Astrocyte (in vitro differentiated cells and primary cell): ENCODE results near the gene AIFM1. TPM values are rescaled to one million over a fixed set of nuclear protein-coding genes. Genes with fewer than 3 reads are reported as not detected.

Source experiments
- DNase-seq: peaks from one replicate; pipeline ENCODE4 v3.0.0-alpha.2; 2010; ENCODE audit warnings: low read depth
- FAIRE-seq: peaks from 2 replicates; lab custom pipeline; 2011; peaks lifted over from hg19 to GRCh38; lab: Jason Lieb, UNC
- H2AFZ ChIP-seq: 2 replicates; pipeline ENCODE4 v1.6.0; 2012; ENCODE audit warnings: low read depth, low read length, inconsistent platforms
- H3K27ac ChIP-seq: 2 replicates; pipeline ENCODE4 v1.5.1; 2011; ENCODE audit warnings: low read depth, low read length, inconsistent platforms
- H3K27me3 ChIP-seq: 2 replicates; pipeline ENCODE4 v1.6.0; 2011; ENCODE audit warnings: low read length, inconsistent platforms; ENCODE audit not compliant: insufficient read depth
- H3K36me3 ChIP-seq: 2 replicates; pipeline ENCODE4 v1.5.1; 2011; ENCODE audit warnings: low read length, inconsistent platforms; ENCODE audit not compliant: insufficient read depth
- H3K4me1 ChIP-seq: 2 replicates; pipeline ENCODE4 v1.5.1; 2011; ENCODE audit warnings: low read length, inconsistent platforms; ENCODE audit not compliant: insufficient read depth
- H3K4me2 ChIP-seq: 2 replicates; pipeline ENCODE4 v1.6.0; 2012; ENCODE audit warnings: low read length, inconsistent platforms
- H3K4me3 ChIP-seq: 2 replicates; pipeline ENCODE4 v1.5.1; 2011; ENCODE audit warnings: low read depth, mild to moderate bottlenecking, low read length, inconsistent platforms; ENCODE audit not compliant: insufficient read depth
- H3K79me2 ChIP-seq: 2 replicates; pipeline ENCODE4 v1.6.0; 2012; ENCODE audit warnings: mild to moderate bottlenecking, low read length, inconsistent platforms; ENCODE audit not compliant: insufficient read depth
- H3K9ac ChIP-seq: 2 replicates; pipeline ENCODE4 v1.6.0; 2012; ENCODE audit warnings: mild to moderate bottlenecking, low read length, inconsistent platforms
- H3K9me3 ChIP-seq: 2 replicates; pipeline ENCODE4 v1.5.1; 2012; ENCODE audit warnings: low read depth, mild to moderate bottlenecking, low read length, inconsistent platforms; ENCODE audit not compliant: insufficient read depth
- H4K20me1 ChIP-seq: 2 replicates; pipeline ENCODE4 v1.6.0; 2012; ENCODE audit warnings: low read length, inconsistent platforms; ENCODE audit not compliant: insufficient read depth
- H3K27ac Mint-ChIP-seq: one replicate; pipeline ENCODE4 v1.8.0; 2021; ENCODE audit warnings: mild to moderate bottlenecking, mixed read lengths; ENCODE audit not compliant: unreplicated experiment
- H3K27me3 Mint-ChIP-seq: one replicate; pipeline ENCODE4 v1.8.0; 2021; ENCODE audit warnings: low read depth, mixed read lengths; ENCODE audit not compliant: unreplicated experiment
- H3K36me3 Mint-ChIP-seq: one replicate; pipeline ENCODE4 v1.8.0; 2021; ENCODE audit warnings: low read depth, mixed read lengths; ENCODE audit not compliant: unreplicated experiment
- H3K4me1 Mint-ChIP-seq: one replicate; pipeline ENCODE4 v1.8.0; 2021; ENCODE audit warnings: low read depth, mixed read lengths; ENCODE audit not compliant: unreplicated experiment
- H3K4me3 Mint-ChIP-seq: one replicate; pipeline ENCODE4 v1.8.0; 2021; ENCODE audit warnings: mild to moderate bottlenecking, moderate library complexity, mixed read lengths; ENCODE audit not compliant: unreplicated experiment
- H3K9me3 Mint-ChIP-seq: one replicate; pipeline ENCODE4 v1.8.0; 2021; ENCODE audit warnings: mild to moderate bottlenecking, mixed read lengths; ENCODE audit not compliant: unreplicated experiment
- EZH2 ChIP-seq: IDR thresholded peaks from 2 replicates; pipeline ENCODE4 v1.6.1; 2012; ENCODE audit warnings: mild to moderate bottlenecking, low read length, inconsistent platforms; ENCODE audit not compliant: insufficient read depth
- total RNA-seq: library from RNA; stranded (reverse); gene quantifications from 2 replicates; pipeline ENCODE4 v1.2.1, GENCODE V29; 2021
- TF ChIP-seq, protein P1 (sequence below): IDR thresholded peaks from 2 replicates; pipeline ENCODE4 v1.5.1; 2011; ENCODE audit warnings: low read depth, mild to moderate bottlenecking, inconsistent platforms, low read length, moderate library complexity; ENCODE audit not compliant: insufficient read depth

The AIFM1 gene
- total RNA-seq, 1 donor from 2014 or later, result 38.1 TPM

DNA sequence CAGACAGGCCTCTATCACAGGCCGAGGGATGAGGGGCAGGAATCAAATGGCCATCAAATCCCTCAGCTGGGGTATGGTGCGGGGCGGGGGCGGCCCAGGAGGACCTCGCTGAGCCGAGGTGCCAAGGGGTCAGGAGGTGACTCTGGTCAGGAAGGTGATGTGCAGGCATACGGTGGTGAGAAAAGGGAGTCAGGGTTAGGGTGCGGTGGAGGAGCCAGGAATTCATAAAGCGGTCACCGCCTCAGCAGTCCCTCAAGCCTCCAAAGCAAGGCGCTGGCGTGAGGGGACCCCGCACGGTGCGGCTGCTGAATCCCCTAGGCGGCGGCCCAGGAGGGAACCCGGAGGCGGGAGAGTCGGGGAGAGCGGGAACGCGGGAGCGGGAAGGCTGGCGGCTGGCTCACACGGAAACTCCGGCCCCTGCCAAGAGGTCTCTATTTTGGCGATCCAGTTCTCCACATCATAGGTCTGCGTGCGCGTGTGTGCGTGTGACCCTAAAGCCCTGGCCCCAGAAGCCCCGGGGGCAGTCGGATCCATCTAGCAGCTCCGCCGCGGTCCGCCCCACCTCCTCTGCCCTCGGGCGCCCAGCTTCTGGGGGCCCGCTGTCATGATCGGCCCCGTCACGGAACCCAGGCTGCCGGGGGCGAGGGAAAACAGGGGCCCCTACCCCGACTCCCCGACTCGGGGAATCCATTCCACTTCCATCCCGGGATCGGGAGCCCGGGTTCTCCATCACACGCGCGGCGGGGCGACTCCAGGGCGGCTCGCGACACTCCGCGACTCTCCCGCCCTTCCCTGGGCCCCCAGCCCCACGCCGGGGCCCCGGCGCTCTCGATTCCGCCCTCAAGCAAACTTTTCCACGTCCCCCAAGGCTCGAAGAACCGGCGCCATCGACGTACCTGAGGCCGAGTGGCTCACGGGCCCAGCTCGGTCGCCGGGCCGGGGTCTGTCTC is 55.9 kb downstream of the AIFM1 start:
- no peak for DNase-seq
- Histone ChIP-seq H3K36me3 (no peaks in the 10 kb centered on the region), H3K9me3 (no peaks in the 10 kb centered on the region), H4K20me1 (peaks cover 43% of the 10 kb centered on the region), H3K79me2 (peaks cover 50% of the 10 kb centered on the region), H3K27ac (peak overlapping the region; percentile 72), H3K9ac (peak overlapping the region; percentile 87), H2AFZ (no peak overlapping the region), H3K4me3 (peak overlapping the region; percentile 59), H3K4me2 (peak overlapping the region; percentile 87), H3K4me1 (peaks cover 30% of the 10 kb centered on the region), H3K27me3 (no peaks in the 10 kb centered on the region)
- H3K9me3 Mint-ChIP-seq, result no peaks in the 10 kb centered on the region
- TF ChIP-seq, protein P1, sequence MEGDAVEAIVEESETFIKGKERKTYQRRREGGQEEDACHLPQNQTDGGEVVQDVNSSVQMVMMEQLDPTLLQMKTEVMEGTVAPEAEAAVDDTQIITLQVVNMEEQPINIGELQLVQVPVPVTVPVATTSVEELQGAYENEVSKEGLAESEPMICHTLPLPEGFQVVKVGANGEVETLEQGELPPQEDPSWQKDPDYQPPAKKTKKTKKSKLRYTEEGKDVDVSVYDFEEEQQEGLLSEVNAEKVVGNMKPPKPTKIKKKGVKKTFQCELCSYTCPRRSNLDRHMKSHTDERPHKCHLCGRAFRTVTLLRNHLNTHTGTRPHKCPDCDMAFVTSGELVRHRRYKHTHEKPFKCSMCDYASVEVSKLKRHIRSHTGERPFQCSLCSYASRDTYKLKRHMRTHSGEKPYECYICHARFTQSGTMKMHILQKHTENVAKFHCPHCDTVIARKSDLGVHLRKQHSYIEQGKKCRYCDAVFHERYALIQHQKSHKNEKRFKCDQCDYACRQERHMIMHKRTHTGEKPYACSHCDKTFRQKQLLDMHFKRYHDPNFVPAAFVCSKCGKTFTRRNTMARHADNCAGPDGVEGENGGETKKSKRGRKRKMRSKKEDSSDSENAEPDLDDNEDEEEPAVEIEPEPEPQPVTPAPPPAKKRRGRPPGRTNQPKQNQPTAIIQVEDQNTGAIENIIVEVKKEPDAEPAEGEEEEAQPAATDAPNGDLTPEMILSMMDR, result no peak
- no peak for TF ChIP-seq EZH2
- peaks cover 17% of the 10 kb centered on the region for H3K4me1 Mint-ChIP-seq
- no peak for FAIRE-seq
- peak overlapping the region; percentile 62 for H3K27ac Mint-ChIP-seq
- H3K36me3 Mint-ChIP-seq, result no peaks in the 10 kb centered on the region
- peak overlapping the region; percentile 90 for H3K4me3 Mint-ChIP-seq
- no peaks in the 10 kb centered on the region for H3K27me3 Mint-ChIP-seq

DNA sequence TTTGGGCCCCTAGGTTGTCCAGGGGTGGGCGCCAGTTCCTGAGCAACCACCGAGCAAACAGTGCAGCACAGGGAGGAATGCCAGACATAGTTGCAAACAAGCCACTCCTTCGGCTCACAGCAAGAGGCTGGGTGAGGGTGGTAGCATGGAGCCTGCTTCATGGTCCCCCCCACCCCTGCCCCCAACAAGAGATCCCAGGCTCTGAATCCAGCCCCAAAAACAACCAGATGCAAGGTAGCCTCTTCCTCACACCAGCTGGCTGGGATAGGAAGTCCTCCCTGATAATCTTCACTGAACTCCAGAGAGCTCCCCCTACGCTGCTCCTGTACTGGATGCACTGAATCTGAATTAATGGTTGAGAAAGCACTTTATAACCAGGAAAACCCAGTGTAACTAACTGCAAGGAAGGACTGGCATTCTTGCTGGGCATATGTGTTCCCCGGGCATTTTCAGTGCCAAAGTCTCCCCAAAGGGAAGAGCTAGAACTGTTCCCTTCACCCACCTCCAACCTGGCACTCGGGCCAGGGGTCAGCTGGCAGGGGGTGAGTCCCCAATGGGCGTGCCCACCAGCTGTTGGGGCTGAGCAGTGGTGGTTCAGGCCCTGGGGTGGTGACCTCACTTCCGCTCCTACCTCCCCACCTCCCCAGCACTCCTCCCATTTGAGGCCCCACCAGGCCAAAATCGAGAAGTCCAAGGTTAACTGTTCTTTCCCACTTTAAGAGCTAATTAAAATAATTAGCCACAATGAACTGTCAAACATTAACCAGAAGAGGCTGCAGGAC is 56.8 kb downstream of the AIFM1 start:
- no peaks in the 10 kb centered on the region for H3K9me3 ChIP-seq
- H3K79me2 ChIP-seq, result peaks cover 59% of the 10 kb centered on the region
- Mint-ChIP-seq H3K27ac (peak overlapping the region; percentile 77), H3K9me3 (no peaks in the 10 kb centered on the region), H3K4me3 (peak overlapping the region; percentile 90), H3K4me1 (peaks cover 11% of the 10 kb centered on the region), H3K36me3 (no peaks in the 10 kb centered on the region), H3K27me3 (no peaks in the 10 kb centered on the region)
- peak overlapping the region; percentile 72 for H3K27ac ChIP-seq
- H3K36me3 ChIP-seq, result no peaks in the 10 kb centered on the region
- no peak for DNase-seq
- H3K27me3 ChIP-seq, result no peaks in the 10 kb centered on the region
- no peak overlapping the region for H2AFZ ChIP-seq
- peak overlapping the region; percentile 87 for H3K9ac ChIP-seq
- H4K20me1 ChIP-seq, result peaks cover 51% of the 10 kb centered on the region
- TF ChIP-seq, protein P1, result no peak
- TF ChIP-seq EZH2, result no peak
- peak overlapping the region; percentile 87 for H3K4me2 ChIP-seq
- FAIRE-seq, result no peak
- H3K4me3 ChIP-seq, result peak overlapping the region; percentile 59
- peaks cover 21% of the 10 kb centered on the region for H3K4me1 ChIP-seq
